Stomach (tissue), 4 donors: Measurements from ENCODE around the gene ZNF524.

Experiments used
- POLR2A ChIP-seq, 4 donors: fragments of 450-650 bp; IDR thresholded peaks; one replicate each; pipeline ENCODE4 v1.6.1; 2016; ENCODE audit warnings: antibody characterized with exemption in 4 of 4, control low read depth in 2 of 4, mild to moderate bottlenecking in 1 of 4, moderate library complexity in 1 of 4
- POLR2AphosphoS5 ChIP-seq, 3 donors: sonication (generic); formaldehyde crosslinking; IDR thresholded peaks; one replicate each; pipeline ENCODE4 v1.6.1; 2016; ENCODE audit warnings: antibody characterized with exemption in 3 of 3

GRCh38 chr19:55597501-55597921 is 2.6 kb upstream of the ZNF524 start:
- TF ChIP-seq POLR2A (IDR thresholded peaks at IDR 0.05) (no peak), POLR2AphosphoS5 (IDR thresholded peaks at IDR 0.05) (no peak)
